ENCODE data around the gene CHST11. TPM values are rescaled to one million over a fixed set of nuclear protein-coding genes. Genes with fewer than 3 reads are reported as not detected.

CHST11 gene
- 10 to 100 TPM; 19.1 to 21.9 TPM for total RNA-seq

GRCh38 chr12:104456417-104456949, at the start of gene CHST11:
Gene CHST11 (plus strand): TSS chr12:104456948.
- Mint-ChIP-seq H3K27ac (peak within 1 kb of the TSS; percentile 95), H3K36me3 (peaks cover 3% of the 10 kb centered on the region), H3K4me3 (peak within 1 kb of the TSS; percentile 95), H3K27me3 (no peaks in the 10 kb centered on the region), H3K9me3 (no peaks in the 10 kb centered on the region), H3K4me1 (peaks cover 36% of the 10 kb centered on the region)
- peak; percentile 84 for DNase-seq

- DNase-seq, result no peak
- H3K27me3 Mint-ChIP-seq, result peaks cover 4% of the 10 kb centered on the region
- H3K36me3 Mint-ChIP-seq, result peaks cover 1% of the 10 kb centered on the region
- no peaks in the 10 kb centered on the region for H3K9me3 Mint-ChIP-seq
- H3K4me3 Mint-ChIP-seq, result no peak overlapping the region
- no peak overlapping the region for H3K27ac Mint-ChIP-seq
- peaks cover 6% of the 10 kb centered on the region for H3K4me1 Mint-ChIP-seq
Measured at GRCh38 chr12:104407438-104407837, 49.3 kb upstream of the CHST11 start.

- no peak overlapping the region for H3K27ac Mint-ChIP-seq
- peaks cover 1% of the 10 kb centered on the region for H3K36me3 Mint-ChIP-seq
- peaks cover 4% of the 10 kb centered on the region for H3K27me3 Mint-ChIP-seq
- H3K9me3 Mint-ChIP-seq, result no peaks in the 10 kb centered on the region
- peaks cover 9% of the 10 kb centered on the region for H3K4me1 Mint-ChIP-seq
- no peak overlapping the region for H3K4me3 Mint-ChIP-seq
- no peak for DNase-seq
Measured at GRCh38 chr12:104407922-104408321, 48.8 kb upstream of the CHST11 start.

GRCh38 chr12:104410326-104410725, 46.4 kb upstream of the CHST11 start:
- Mint-ChIP-seq H3K27me3 (peaks cover 4% of the 10 kb centered on the region), H3K4me1 (peaks cover 9% of the 10 kb centered on the region), H3K9me3 (no peaks in the 10 kb centered on the region), H3K4me3 (no peak overlapping the region), H3K36me3 (peaks cover 1% of the 10 kb centered on the region), H3K27ac (no peak overlapping the region)
- DNase-seq, result no peak

GRCh38 chr12:104410786-104411185, 46.0 kb upstream of the CHST11 start:
- H3K9me3 Mint-ChIP-seq, result no peaks in the 10 kb centered on the region
- H3K27ac Mint-ChIP-seq, result no peak overlapping the region
- peaks cover 9% of the 10 kb centered on the region for H3K4me1 Mint-ChIP-seq
- no peak overlapping the region for H3K4me3 Mint-ChIP-seq
- no peak for DNase-seq
- peaks cover 1% of the 10 kb centered on the region for H3K36me3 Mint-ChIP-seq
- H3K27me3 Mint-ChIP-seq, result peaks cover 4% of the 10 kb centered on the region

GRCh38 chr12:104411826-104412641, 44.7 kb upstream of the CHST11 start:
- peaks cover 4% of the 10 kb centered on the region for H3K27me3 Mint-ChIP-seq
- H3K4me1 Mint-ChIP-seq, result peaks cover 9% of the 10 kb centered on the region
- DNase-seq, result no peak
- no peak overlapping the region for H3K27ac Mint-ChIP-seq
- no peak overlapping the region for H3K4me3 Mint-ChIP-seq
- peaks cover 1% of the 10 kb centered on the region for H3K36me3 Mint-ChIP-seq
- H3K9me3 Mint-ChIP-seq, result no peaks in the 10 kb centered on the region

GRCh38 chr12:104412681-104413080, 44.1 kb upstream of the CHST11 start:
- Mint-ChIP-seq H3K36me3 (peaks cover 1% of the 10 kb centered on the region), H3K4me1 (peaks cover 9% of the 10 kb centered on the region), H3K9me3 (no peaks in the 10 kb centered on the region), H3K4me3 (no peak overlapping the region), H3K27me3 (peaks cover 4% of the 10 kb centered on the region), H3K27ac (no peak overlapping the region)
- no peak for DNase-seq

GRCh38 chr12:104413330-104413729, 43.4 kb upstream of the CHST11 start:
- H3K27ac Mint-ChIP-seq, result no peak overlapping the region

GRCh38 chr12:104414581-104415341, 42.0 kb upstream of the CHST11 start:
- H3K9me3 Mint-ChIP-seq, result no peaks in the 10 kb centered on the region
- peaks cover 9% of the 10 kb centered on the region for H3K4me1 Mint-ChIP-seq
- no peak for DNase-seq
- no peak overlapping the region for H3K27ac Mint-ChIP-seq
- H3K36me3 Mint-ChIP-seq, result no peaks in the 10 kb centered on the region
- no peak overlapping the region for H3K4me3 Mint-ChIP-seq
- H3K27me3 Mint-ChIP-seq, result no peaks in the 10 kb centered on the region

More at GRCh38 chr12:104413330-104413729, 43.4 kb upstream of the CHST11 start:
- Mint-ChIP-seq H3K36me3 (peaks cover 1% of the 10 kb centered on the region), H3K9me3 (no peaks in the 10 kb centered on the region), H3K27me3 (peaks cover 4% of the 10 kb centered on the region), H3K4me3 (no peak overlapping the region), H3K4me1 (peaks cover 9% of the 10 kb centered on the region)
- no peak for DNase-seq

- no peak for DNase-seq
- Mint-ChIP-seq H3K9me3 (no peaks in the 10 kb centered on the region), H3K27ac (no peak overlapping the region), H3K36me3 (no peaks in the 10 kb centered on the region), H3K4me3 (no peak overlapping the region), H3K4me1 (peaks cover 9% of the 10 kb centered on the region), H3K27me3 (no peaks in the 10 kb centered on the region)
Measured at GRCh38 chr12:104415342-104415980, 41.3 kb upstream of the CHST11 start.

- H3K4me3 Mint-ChIP-seq, result no peak overlapping the region
Measured at GRCh38 chr12:104416136-104416535, 40.6 kb upstream of the CHST11 start.

GRCh38 chr12:104416585-104416984, 40.2 kb upstream of the CHST11 start:
- H3K4me1 Mint-ChIP-seq, result peaks cover 14% of the 10 kb centered on the region
- H3K9me3 Mint-ChIP-seq, result no peaks in the 10 kb centered on the region
- H3K27me3 Mint-ChIP-seq, result no peaks in the 10 kb centered on the region
- no peak overlapping the region for H3K27ac Mint-ChIP-seq
- no peaks in the 10 kb centered on the region for H3K36me3 Mint-ChIP-seq
- DNase-seq, result no peak
- no peak overlapping the region for H3K4me3 Mint-ChIP-seq

More at GRCh38 chr12:104416136-104416535, 40.6 kb upstream of the CHST11 start:
- Mint-ChIP-seq H3K36me3 (no peaks in the 10 kb centered on the region), H3K27ac (no peak overlapping the region), H3K4me1 (peaks cover 12% of the 10 kb centered on the region), H3K9me3 (no peaks in the 10 kb centered on the region), H3K27me3 (no peaks in the 10 kb centered on the region)
- no peak for DNase-seq

GRCh38 chr12:104419717-104420116, 37.0 kb upstream of the CHST11 start:
- peaks cover 8% of the 10 kb centered on the region for H3K9me3 Mint-ChIP-seq
- H3K4me3 Mint-ChIP-seq, result no peak overlapping the region
- peaks cover 10% of the 10 kb centered on the region for H3K36me3 Mint-ChIP-seq
- H3K27me3 Mint-ChIP-seq, result peaks cover 3% of the 10 kb centered on the region
- peaks cover 6% of the 10 kb centered on the region for H3K4me1 Mint-ChIP-seq
- DNase-seq, result no peak
- no peak overlapping the region for H3K27ac Mint-ChIP-seq

GRCh38 chr12:104420868-104421267, 35.9 kb upstream of the CHST11 start:
- DNase-seq, result no peak

GRCh38 chr12:104421343-104421742, 35.4 kb upstream of the CHST11 start:
- Mint-ChIP-seq H3K9me3 (peaks cover 8% of the 10 kb centered on the region), H3K4me1 (peaks cover 6% of the 10 kb centered on the region), H3K36me3 (peaks cover 10% of the 10 kb centered on the region), H3K27me3 (peaks cover 3% of the 10 kb centered on the region), H3K27ac (peak overlapping the region; percentile 56), H3K4me3 (no peak overlapping the region)
- no peak for DNase-seq

More at GRCh38 chr12:104420868-104421267, 35.9 kb upstream of the CHST11 start:
- Mint-ChIP-seq H3K27ac (no peak overlapping the region), H3K36me3 (peaks cover 10% of the 10 kb centered on the region), H3K9me3 (peaks cover 8% of the 10 kb centered on the region), H3K4me3 (no peak overlapping the region), H3K27me3 (peaks cover 3% of the 10 kb centered on the region), H3K4me1 (peaks cover 6% of the 10 kb centered on the region)

All from activated naive CD8-positive, alpha-beta T cell treated with anti-CD3 and anti-CD28 coated beads for 36 hours (primary cell).